A549 (cell line): Measurements from ENCODE around the gene SLC7A8.

ENCODE experiments used
- ATOH8 ChIP-seq: fragments of 250-450 bp; sonication (Bioruptor Pico); IDR thresholded peaks from 2 replicates; pipeline ENCODE4 v1.5.0; 2020; ENCODE audit warnings: low read depth, mild to moderate bottlenecking, moderate library complexity
- CTCF ChIP-seq: fragments of >200 bp; sonication (Bioruptor Twin); formaldehyde crosslinking; IDR thresholded peaks from 3 replicates; pipeline ENCODE4 v1.5.1; 2016
- MAFK ChIP-seq: fragments of 450-650 bp; IDR thresholded peaks from 2 replicates; pipeline ENCODE4 v1.6.1; 2014; ENCODE audit not compliant: partially characterized antibody
- MAX ChIP-seq: IDR thresholded peaks from 2 replicates; pipeline ENCODE4 v1.6.1; 2012
- NFE2L2 ChIP-seq: fragments of 150-350 bp; conservative IDR thresholded peaks from 2 replicates; pipeline ENCODE4 v1.6.1; 2014; ENCODE audit warnings: low read length
- REST ChIP-seq: fragments of 200-600 bp; sonication (generic); IDR thresholded peaks from 2 replicates; pipeline ENCODE4 v1.6.1; 2016; ENCODE audit warnings: antibody characterized with exemption, mild to moderate bottlenecking, moderate library complexity
- SMC3 ChIP-seq: fragments of >200 bp; sonication (Bioruptor Twin); formaldehyde crosslinking; IDR thresholded peaks from 3 replicates; pipeline ENCODE4 v1.6.1; 2018; ENCODE audit warnings: inconsistent platforms
- TF ChIP-seq, protein P1 (sequence below): fragments of 150-350 bp; IDR thresholded peaks from 2 replicates; pipeline ENCODE4 v1.6.1; 2014; ENCODE audit warnings: low read depth, mild to moderate bottlenecking, low read length

DNA sequence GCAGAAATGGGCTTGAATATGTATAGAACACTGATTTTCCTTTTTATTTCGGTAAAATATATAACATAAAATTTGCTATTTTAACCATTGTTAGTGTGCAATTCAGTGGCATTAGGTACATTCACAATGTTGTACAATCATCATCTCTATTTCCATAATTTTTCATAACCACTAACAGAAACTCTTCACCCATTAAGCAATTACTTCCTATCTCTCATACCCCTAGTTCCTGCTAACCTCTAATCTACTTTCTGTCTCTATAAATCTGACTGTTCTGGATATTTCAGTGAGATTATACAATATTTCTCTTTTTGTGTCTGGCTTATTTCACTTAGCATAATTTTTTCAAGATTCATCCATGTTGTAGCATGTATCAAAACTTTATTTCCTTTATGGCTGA, 45.4 kb upstream of the SLC7A8 start:
- no peak for TF ChIP-seq MAFK
- TF ChIP-seq ATOH8, result no peak
- no peak for TF ChIP-seq CTCF
- TF ChIP-seq, protein P1, sequence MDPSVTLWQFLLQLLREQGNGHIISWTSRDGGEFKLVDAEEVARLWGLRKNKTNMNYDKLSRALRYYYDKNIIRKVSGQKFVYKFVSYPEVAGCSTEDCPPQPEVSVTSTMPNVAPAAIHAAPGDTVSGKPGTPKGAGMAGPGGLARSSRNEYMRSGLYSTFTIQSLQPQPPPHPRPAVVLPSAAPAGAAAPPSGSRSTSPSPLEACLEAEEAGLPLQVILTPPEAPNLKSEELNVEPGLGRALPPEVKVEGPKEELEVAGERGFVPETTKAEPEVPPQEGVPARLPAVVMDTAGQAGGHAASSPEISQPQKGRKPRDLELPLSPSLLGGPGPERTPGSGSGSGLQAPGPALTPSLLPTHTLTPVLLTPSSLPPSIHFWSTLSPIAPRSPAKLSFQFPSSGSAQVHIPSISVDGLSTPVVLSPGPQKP, result no peak
- no peak for TF ChIP-seq MAX
- no peak for TF ChIP-seq NFE2L2
- TF ChIP-seq REST, result no peak
- TF ChIP-seq SMC3, result no peak
